IMR-90 (cell line): ENCODE measurements around the gene OGG1.

Experiments
- BHLHE40 ChIP-seq: fragments of 150-350 bp; IDR thresholded peaks from 2 replicates; pipeline ENCODE4 v1.6.1; 2016; ENCODE audit warnings: mild to moderate bottlenecking, low read depth, low read length
- CTCF ChIP-seq: conservative IDR thresholded peaks from 2 replicates; pipeline ENCODE4 v1.5.1; 2012; ENCODE audit warnings: mild to moderate bottlenecking, low read depth, low read length, improper control_type of control experiment
- ELK1 ChIP-seq: fragments of 150-350 bp; IDR thresholded peaks from 2 replicates; pipeline ENCODE4 v1.6.1; 2016; ENCODE audit warnings: low read depth, mild to moderate bottlenecking, low read length, moderate library complexity, borderline replicate concordance
- MAZ ChIP-seq: IDR thresholded peaks from 2 replicates; pipeline ENCODE4 v1.6.1; 2012; ENCODE audit warnings: low read depth, mild to moderate bottlenecking, low read length, improper control_type of control experiment, moderate library complexity, borderline replicate concordance
- POLR2A ChIP-seq: IDR thresholded peaks from 2 replicates; pipeline ENCODE4 v1.6.1; 2012; ENCODE audit warnings: mild to moderate bottlenecking, low read depth, low read length
- RAD21 ChIP-seq: IDR thresholded peaks from 2 replicates; pipeline ENCODE4 v1.6.1; 2012; ENCODE audit warnings: low read length, improper control_type of control experiment
- RCOR1 ChIP-seq: IDR thresholded peaks from 2 replicates; pipeline ENCODE4 v1.6.1; 2012; ENCODE audit warnings: mild to moderate bottlenecking, low read length, improper control_type of control experiment; ENCODE audit not compliant: insufficient replicate concordance

- no peak for TF ChIP-seq BHLHE40
- TF ChIP-seq CTCF: no peak
- TF ChIP-seq POLR2A: no peak
- no peak for TF ChIP-seq ELK1
- no peak for TF ChIP-seq RCOR1
- TF ChIP-seq RAD21: no peak
- TF ChIP-seq MAZ: no peak
These were observed 6.2 kb upstream of the OGG1 start for GRCh38 chr3:9743548-9743947.
